ENCODE results near the gene ORAI3.

Gene ORAI3

GRCh38 chr16:30948667-30949649, at the start of gene ORAI3:
Gene ORAI3 (plus strand): TSS chr16:30949068. CDS start chr16:30949290, 222 bp downstream.
- peak; percentile 89 for DNase-seq

- no peak for DNase-seq
Measured at GRCh38 chr16:30899794-30900193, 49.1 kb upstream of the ORAI3 start.

GRCh38 chr16:30900588-30900987, 48.3 kb upstream of the ORAI3 start:
- DNase-seq = no peak

- DNase-seq = no peak
Measured at GRCh38 chr16:30901201-30902028, 47.5 kb upstream of the ORAI3 start.

GRCh38 chr16:30902029-30902972, 46.6 kb upstream of the ORAI3 start:
- peak; percentile 80 for DNase-seq

- no peak for DNase-seq
Measured at GRCh38 chr16:30903002-30903401, 45.9 kb upstream of the ORAI3 start.

GRCh38 chr16:30903596-30903995, 45.3 kb upstream of the ORAI3 start:
- peak; percentile 69 for DNase-seq

- no peak for DNase-seq
Measured at GRCh38 chr16:30904114-30904780, 44.6 kb upstream of the ORAI3 start.

- no peak for DNase-seq
Measured at GRCh38 chr16:30907064-30907463, 41.8 kb upstream of the ORAI3 start.

- no peak for DNase-seq
Measured at GRCh38 chr16:30910427-30911029, 38.3 kb upstream of the ORAI3 start.

- no peak for DNase-seq
Measured at GRCh38 chr16:30912794-30913412, 36.0 kb upstream of the ORAI3 start.

- no peak for DNase-seq
Measured at GRCh38 chr16:30914830-30915229, 34.0 kb upstream of the ORAI3 start.

- DNase-seq = no peak
Measured at GRCh38 chr16:30918614-30919013, 30.3 kb upstream of the ORAI3 start.

- no peak for DNase-seq
Measured at GRCh38 chr16:30920891-30921290, 28.0 kb upstream of the ORAI3 start.

GRCh38 chr16:30921459-30921747, 27.5 kb upstream of the ORAI3 start:
- DNase-seq = no peak

- peak; percentile 96 for DNase-seq
Measured at GRCh38 chr16:30921748-30922419, 27.0 kb upstream of the ORAI3 start.

GRCh38 chr16:30922420-30922959, 26.4 kb upstream of the ORAI3 start:
- DNase-seq = peak; percentile 100

GRCh38 chr16:30922960-30923535, 25.8 kb upstream of the ORAI3 start:
- peak; percentile 100 for DNase-seq

- peak; percentile 74 for DNase-seq
Measured at GRCh38 chr16:30923554-30924075, 25.3 kb upstream of the ORAI3 start, which contains the start of gene FBXL19. Gene FBXL19 (plus strand): TSS chr16:30923572. CDS start chr16:30925755, 2,183 bp downstream.

Data from femur (tissue), 1 donor.